ENCODE measurements around the gene CLEC9A.

DNA sequence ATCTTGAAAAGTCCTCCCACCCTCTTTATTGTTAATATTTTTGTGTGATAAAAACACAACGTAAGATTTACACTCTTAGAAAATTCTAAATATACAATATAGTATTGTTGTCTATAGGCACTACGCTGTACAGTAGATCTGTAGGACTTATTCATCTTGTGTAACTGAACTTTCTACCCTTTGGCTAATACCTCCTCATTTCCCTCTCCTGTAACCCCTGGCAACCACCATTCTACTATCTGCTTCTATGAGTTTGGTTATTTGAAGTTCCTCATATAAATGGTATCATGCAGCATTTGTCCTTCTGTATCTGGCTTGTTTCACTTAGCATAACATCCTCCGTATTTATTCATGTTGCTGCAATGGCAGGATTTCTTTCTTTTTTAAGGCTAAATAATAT, 5.2 kb upstream of the CLEC9A start:
- TF ChIP-seq ISL1 (CRISPR knock-in tag; IDR thresholded peaks at IDR 0.05) (no peak), RARB (CRISPR knock-in tag; IDR thresholded peaks at IDR 0.05) (no peak), BACH2 (CRISPR knock-in tag; IDR thresholded peaks at IDR 0.05; ENCODE audit: borderline replicate concordance) (no peak), ARNTL (CRISPR knock-in tag; IDR thresholded peaks at IDR 0.05; ENCODE audit: borderline replicate concordance, low read depth) (no peak), ZFP30 (CRISPR knock-in tag; IDR thresholded peaks at IDR 0.05) (no peak), ZNF565 (CRISPR knock-in tag; conservative IDR thresholded peaks at IDR 0.05; ENCODE audit: low read depth) (no peak), CSDC2 (CRISPR knock-in tag; IDR thresholded peaks at IDR 0.05) (no peak), ZFP3 (CRISPR knock-in tag; IDR thresholded peaks at IDR 0.05) (no peak)
- TF ChIP-seq, protein P1, sequence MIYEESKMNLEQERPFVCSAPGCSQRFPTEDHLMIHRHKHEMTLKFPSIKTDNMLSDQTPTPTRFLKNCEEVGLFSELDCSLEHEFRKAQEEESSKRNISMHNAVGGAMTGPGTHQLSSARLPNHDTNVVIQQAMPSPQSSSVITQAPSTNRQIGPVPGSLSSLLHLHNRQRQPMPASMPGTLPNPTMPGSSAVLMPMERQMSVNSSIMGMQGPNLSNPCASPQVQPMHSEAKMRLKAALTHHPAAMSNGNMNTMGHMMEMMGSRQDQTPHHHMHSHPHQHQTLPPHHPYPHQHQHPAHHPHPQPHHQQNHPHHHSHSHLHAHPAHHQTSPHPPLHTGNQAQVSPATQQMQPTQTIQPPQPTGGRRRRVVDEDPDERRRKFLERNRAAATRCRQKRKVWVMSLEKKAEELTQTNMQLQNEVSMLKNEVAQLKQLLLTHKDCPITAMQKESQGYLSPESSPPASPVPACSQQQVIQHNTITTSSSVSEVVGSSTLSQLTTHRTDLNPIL (CRISPR knock-in tag; IDR thresholded peaks at IDR 0.05; ENCODE audit: low read depth) = no peak
- TF ChIP-seq, protein P2, sequence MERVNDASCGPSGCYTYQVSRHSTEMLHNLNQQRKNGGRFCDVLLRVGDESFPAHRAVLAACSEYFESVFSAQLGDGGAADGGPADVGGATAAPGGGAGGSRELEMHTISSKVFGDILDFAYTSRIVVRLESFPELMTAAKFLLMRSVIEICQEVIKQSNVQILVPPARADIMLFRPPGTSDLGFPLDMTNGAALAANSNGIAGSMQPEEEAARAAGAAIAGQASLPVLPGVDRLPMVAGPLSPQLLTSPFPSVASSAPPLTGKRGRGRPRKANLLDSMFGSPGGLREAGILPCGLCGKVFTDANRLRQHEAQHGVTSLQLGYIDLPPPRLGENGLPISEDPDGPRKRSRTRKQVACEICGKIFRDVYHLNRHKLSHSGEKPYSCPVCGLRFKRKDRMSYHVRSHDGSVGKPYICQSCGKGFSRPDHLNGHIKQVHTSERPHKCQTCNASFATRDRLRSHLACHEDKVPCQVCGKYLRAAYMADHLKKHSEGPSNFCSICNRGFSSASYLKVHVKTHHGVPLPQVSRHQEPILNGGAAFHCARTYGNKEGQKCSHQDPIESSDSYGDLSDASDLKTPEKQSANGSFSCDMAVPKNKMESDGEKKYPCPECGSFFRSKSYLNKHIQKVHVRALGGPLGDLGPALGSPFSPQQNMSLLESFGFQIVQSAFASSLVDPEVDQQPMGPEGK (CRISPR knock-in tag; IDR thresholded peaks at IDR 0.05; ENCODE audit: borderline replicate concordance) = no peak
- TF ChIP-seq, protein P3, sequence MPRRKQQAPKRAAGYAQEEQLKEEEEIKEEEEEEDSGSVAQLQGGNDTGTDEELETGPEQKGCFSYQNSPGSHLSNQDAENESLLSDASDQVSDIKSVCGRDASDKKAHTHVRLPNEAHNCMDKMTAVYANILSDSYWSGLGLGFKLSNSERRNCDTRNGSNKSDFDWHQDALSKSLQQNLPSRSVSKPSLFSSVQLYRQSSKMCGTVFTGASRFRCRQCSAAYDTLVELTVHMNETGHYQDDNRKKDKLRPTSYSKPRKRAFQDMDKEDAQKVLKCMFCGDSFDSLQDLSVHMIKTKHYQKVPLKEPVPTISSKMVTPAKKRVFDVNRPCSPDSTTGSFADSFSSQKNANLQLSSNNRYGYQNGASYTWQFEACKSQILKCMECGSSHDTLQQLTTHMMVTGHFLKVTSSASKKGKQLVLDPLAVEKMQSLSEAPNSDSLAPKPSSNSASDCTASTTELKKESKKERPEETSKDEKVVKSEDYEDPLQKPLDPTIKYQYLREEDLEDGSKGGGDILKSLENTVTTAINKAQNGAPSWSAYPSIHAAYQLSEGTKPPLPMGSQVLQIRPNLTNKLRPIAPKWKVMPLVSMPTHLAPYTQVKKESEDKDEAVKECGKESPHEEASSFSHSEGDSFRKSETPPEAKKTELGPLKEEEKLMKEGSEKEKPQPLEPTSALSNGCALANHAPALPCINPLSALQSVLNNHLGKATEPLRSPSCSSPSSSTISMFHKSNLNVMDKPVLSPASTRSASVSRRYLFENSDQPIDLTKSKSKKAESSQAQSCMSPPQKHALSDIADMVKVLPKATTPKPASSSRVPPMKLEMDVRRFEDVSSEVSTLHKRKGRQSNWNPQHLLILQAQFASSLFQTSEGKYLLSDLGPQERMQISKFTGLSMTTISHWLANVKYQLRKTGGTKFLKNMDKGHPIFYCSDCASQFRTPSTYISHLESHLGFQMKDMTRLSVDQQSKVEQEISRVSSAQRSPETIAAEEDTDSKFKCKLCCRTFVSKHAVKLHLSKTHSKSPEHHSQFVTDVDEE (CRISPR knock-in tag; IDR thresholded peaks at IDR 0.05) = no peak
